ENCODE measurements around the gene RNF150.

DNA sequence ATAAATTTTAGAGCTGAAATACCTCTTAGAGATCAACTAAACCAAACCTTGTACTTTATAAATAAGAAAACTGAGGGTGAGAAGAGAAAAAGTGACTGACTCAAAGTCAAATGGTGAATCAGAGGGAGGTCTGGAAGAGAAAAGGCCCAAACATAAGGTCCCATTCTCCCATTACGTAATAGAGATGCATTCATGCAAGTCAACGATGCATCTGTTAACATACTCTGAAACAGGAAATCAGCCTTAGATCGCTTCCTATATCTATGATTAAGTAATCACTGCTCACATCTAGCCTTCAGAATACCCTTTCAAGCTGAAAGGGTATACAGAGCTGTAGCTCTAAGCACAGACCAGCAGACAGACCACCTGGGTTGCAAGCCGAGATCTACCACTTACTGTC, 6.5 kb downstream of the RNF150 start:
- TF ChIP-seq POLR2A (IDR thresholded peaks at IDR 0.05; ENCODE audit: control extremely low read depth in 1 of 2, low read depth in 2 of 2, low read length in 2 of 2) (no peak), CEBPB (IDR thresholded peaks at IDR 0.05; ENCODE audit: low read depth, low read length) (no peak), ZNF274 (IDR thresholded peaks at IDR 0.05; ENCODE audit: borderline replicate concordance, extremely low read depth, low read length) (no peak), YY1 (IDR thresholded peaks at IDR 0.05; ENCODE audit: low read depth, low read length) (no peak), EGR1 (IDR thresholded peaks at IDR 0.05; ENCODE audit: borderline replicate concordance, low read depth, low read length) (no peak), TAF1 (IDR thresholded peaks at IDR 0.05; ENCODE audit: low read depth, low read length) (no peak), SP1 (IDR thresholded peaks at IDR 0.05; ENCODE audit: low read depth, low read length) (no peak), EZH2 (IDR thresholded peaks at IDR 0.05; ENCODE audit: low read depth, low read length, severe bottlenecking) (no peak), POLR2AphosphoS5 (IDR thresholded peaks at IDR 0.05; ENCODE audit: low read depth, low read length) (no peak)
- TF ChIP-seq, protein P1, sequence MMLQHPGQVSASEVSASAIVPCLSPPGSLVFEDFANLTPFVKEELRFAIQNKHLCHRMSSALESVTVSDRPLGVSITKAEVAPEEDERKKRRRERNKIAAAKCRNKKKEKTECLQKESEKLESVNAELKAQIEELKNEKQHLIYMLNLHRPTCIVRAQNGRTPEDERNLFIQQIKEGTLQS (IDR thresholded peaks at IDR 0.05; ENCODE audit: insufficient read depth, low read depth, low read length): no peak
- TF ChIP-seq, protein P2, sequence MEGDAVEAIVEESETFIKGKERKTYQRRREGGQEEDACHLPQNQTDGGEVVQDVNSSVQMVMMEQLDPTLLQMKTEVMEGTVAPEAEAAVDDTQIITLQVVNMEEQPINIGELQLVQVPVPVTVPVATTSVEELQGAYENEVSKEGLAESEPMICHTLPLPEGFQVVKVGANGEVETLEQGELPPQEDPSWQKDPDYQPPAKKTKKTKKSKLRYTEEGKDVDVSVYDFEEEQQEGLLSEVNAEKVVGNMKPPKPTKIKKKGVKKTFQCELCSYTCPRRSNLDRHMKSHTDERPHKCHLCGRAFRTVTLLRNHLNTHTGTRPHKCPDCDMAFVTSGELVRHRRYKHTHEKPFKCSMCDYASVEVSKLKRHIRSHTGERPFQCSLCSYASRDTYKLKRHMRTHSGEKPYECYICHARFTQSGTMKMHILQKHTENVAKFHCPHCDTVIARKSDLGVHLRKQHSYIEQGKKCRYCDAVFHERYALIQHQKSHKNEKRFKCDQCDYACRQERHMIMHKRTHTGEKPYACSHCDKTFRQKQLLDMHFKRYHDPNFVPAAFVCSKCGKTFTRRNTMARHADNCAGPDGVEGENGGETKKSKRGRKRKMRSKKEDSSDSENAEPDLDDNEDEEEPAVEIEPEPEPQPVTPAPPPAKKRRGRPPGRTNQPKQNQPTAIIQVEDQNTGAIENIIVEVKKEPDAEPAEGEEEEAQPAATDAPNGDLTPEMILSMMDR (IDR thresholded peaks at IDR 0.05; ENCODE audit: control extremely low read depth in 1 of 3, insufficient read depth in 1 of 3, low read depth in 1 of 3, low read length in 3 of 3): no peak

All from H1 (cell line).